HepG2 (cell line): ENCODE measurements around the gene SDR39U1. TPM values are rescaled to one million over a fixed set of nuclear protein-coding genes. Genes with fewer than 3 reads are reported as not detected.

ENCODE experiments used
- AKAP8 ChIP-seq: sonication (generic); formaldehyde crosslinking; IDR thresholded peaks from 2 replicates; pipeline ENCODE4 v1.5.1; 2020; ENCODE audit warnings: mild to moderate bottlenecking, missing genetic modification reagents
- LCORL ChIP-seq, 2 experiments: fragments of 450-650 bp in 1 of 2; sonication (generic) in 1 of 2; formaldehyde crosslinking in 1 of 2; IDR thresholded peaks; 2 replicates each; pipeline versions ENCODE4 v1.5.0 to v1.6.1; 2017 to 2020; ENCODE audit warnings: antibody characterized with exemption in 1 of 2, missing genetic modification reagents in 1 of 2
- MAF1 ChIP-seq: sonication (generic); formaldehyde crosslinking; IDR thresholded peaks from 2 replicates; pipeline ENCODE4 v1.5.0; 2020; ENCODE audit warnings: missing genetic modification reagents, borderline replicate concordance
- REXO4 ChIP-seq: sonication (generic); formaldehyde crosslinking; IDR thresholded peaks from 2 replicates; pipeline ENCODE4 v1.8.0; 2022; ENCODE audit warnings: missing genetic modification reagents, mild to moderate bottlenecking, borderline replicate concordance
- SALL2 ChIP-seq: sonication (generic); formaldehyde crosslinking; IDR thresholded peaks from 2 replicates; pipeline ENCODE4 v1.8.1; 2023; ENCODE audit warnings: mild to moderate bottlenecking, missing genetic modification reagents, inconsistent platforms
- SATB2 ChIP-seq: sonication (generic); formaldehyde crosslinking; IDR thresholded peaks from 2 replicates; pipeline ENCODE4 v1.5.0; 2020; ENCODE audit warnings: missing genetic modification reagents
- SSRP1 ChIP-seq: IDR thresholded peaks from 2 replicates; pipeline ENCODE4 v1.6.1; 2016; ENCODE audit warnings: control low read depth
- THAP11 ChIP-seq: IDR thresholded peaks from 2 replicates; pipeline ENCODE4 v1.6.1; 2016; ENCODE audit warnings: missing biosample characterization, missing genetic modification reagents
- ZMAT3 ChIP-seq: sonication (generic); formaldehyde crosslinking; conservative IDR thresholded peaks from 2 replicates; pipeline ENCODE4 v1.7.0; 2021; ENCODE audit warnings: missing genetic modification reagents
- ZNF234 ChIP-seq: sonication (generic); formaldehyde crosslinking; conservative IDR thresholded peaks from 2 replicates; pipeline ENCODE4 v1.5.1; 2020; ENCODE audit warnings: mild to moderate bottlenecking, missing genetic modification reagents
- ZNF263 ChIP-seq: sonication (generic); formaldehyde crosslinking; IDR thresholded peaks from 2 replicates; pipeline ENCODE4 v1.4.0; 2020; ENCODE audit warnings: missing genetic modification reagents
- ZNF282 ChIP-seq: fragments of 450-650 bp; IDR thresholded peaks from 2 replicates; pipeline ENCODE4 v1.6.1; 2018; ENCODE audit not compliant: partially characterized antibody
- ZNF547 ChIP-seq: sonication (generic); formaldehyde crosslinking; IDR thresholded peaks from 2 replicates; pipeline ENCODE4 v1.5.1; 2020; ENCODE audit warnings: mild to moderate bottlenecking, missing genetic modification reagents
- ZNF563 ChIP-seq: sonication (generic); formaldehyde crosslinking; IDR thresholded peaks from 2 replicates; pipeline ENCODE4 v1.8.0; 2022; ENCODE audit warnings: mild to moderate bottlenecking, moderate library complexity, missing genetic modification reagents
- ZNF672 ChIP-seq: sonication (generic); formaldehyde crosslinking; IDR thresholded peaks from 2 replicates; pipeline ENCODE4 v1.8.1; 2022; ENCODE audit warnings: missing genetic modification reagents
- ZNF775 ChIP-seq: sonication (generic); formaldehyde crosslinking; IDR thresholded peaks from 2 replicates; pipeline ENCODE4 v1.4.0; 2020; ENCODE audit warnings: missing genetic modification reagents, mild to moderate bottlenecking, moderate library complexity, borderline replicate concordance
- ZZZ3 ChIP-seq: sonication (generic); formaldehyde crosslinking; IDR thresholded peaks from 2 replicates; pipeline ENCODE4 v1.4.0; 2020; ENCODE audit warnings: missing genetic modification reagents, mild to moderate bottlenecking, borderline replicate concordance
- polyA plus RNA-seq, 8 experiments: library from polyadenylated mRNA; depleted of rRNA in 3 of 8; stranded (reverse) in 7 of 8; unstranded in 1 of 8; fragments of >200 nt; fragmentation: Illumina TruSeq in 4 of 8; extraction: Trizol in 4 of 8; gene quantifications; 2 replicates each; pipeline versions ENCODE4 v1.2.1 to v1.2.3, GENCODE V29; 2011 to 2016; ENCODE audit warnings: low read depth in 4 of 8, missing spikeins in 1 of 8, mixed read lengths in 1 of 8; ENCODE audit not compliant: insufficient read depth in 1 of 8
- total RNA-seq, 5 experiments: library from RNA; depleted of rRNA; stranded (reverse); fragments of >200 nt; fragmentation: Illumina TruSeq; extraction: Trizol; gene quantifications; 2 replicates each; pipeline ENCODE4 v1.2.3, GENCODE V29; 2016; ENCODE audit warnings: low read depth in 1 of 5
- TF ChIP-seq, protein P1 (sequence below): sonication (generic); formaldehyde crosslinking; IDR thresholded peaks from 2 replicates; pipeline ENCODE4 v1.5.0; 2020; ENCODE audit warnings: missing genetic modification reagents
- TF ChIP-seq, protein P2 (sequence below): sonication (generic); formaldehyde crosslinking; IDR thresholded peaks from 2 replicates; pipeline ENCODE4 v1.5.0; 2020; ENCODE audit warnings: missing genetic modification reagents
- TF ChIP-seq, protein P3 (sequence below): sonication (generic); formaldehyde crosslinking; IDR thresholded peaks from 2 replicates; pipeline ENCODE4 v1.8.1; 2023; ENCODE audit warnings: mild to moderate bottlenecking, missing genetic modification reagents
- TF ChIP-seq, protein P4 (sequence below): sonication (generic); formaldehyde crosslinking; IDR thresholded peaks from 2 replicates; pipeline ENCODE4 v1.4.0; 2020; ENCODE audit warnings: missing genetic modification reagents, low read depth, mild to moderate bottlenecking, borderline replicate concordance
- TF ChIP-seq, protein P5 (sequence below): sonication (generic); formaldehyde crosslinking; IDR thresholded peaks from 2 replicates; pipeline ENCODE4 v1.4.0; 2020; ENCODE audit warnings: missing genetic modification reagents
- TF ChIP-seq, protein P6 (sequence below): sonication (generic); formaldehyde crosslinking; IDR thresholded peaks from 2 replicates; pipeline ENCODE4 v1.8.0; 2022; ENCODE audit warnings: missing genetic modification reagents, low read depth, mild to moderate bottlenecking, borderline replicate concordance
- TF ChIP-seq, protein P7 (sequence below): sonication (generic); formaldehyde crosslinking; IDR thresholded peaks from 2 replicates; pipeline ENCODE4 v1.8.0; 2022; ENCODE audit warnings: mild to moderate bottlenecking, missing genetic modification reagents, moderate library complexity

The SDR39U1 gene
- total and polyA plus RNA-seq, 2 of the 13 experiments (the other 11 are each of a cell fraction or from before 2014, with no cell fraction given) = 34.4 to 129 TPM

DNA sequence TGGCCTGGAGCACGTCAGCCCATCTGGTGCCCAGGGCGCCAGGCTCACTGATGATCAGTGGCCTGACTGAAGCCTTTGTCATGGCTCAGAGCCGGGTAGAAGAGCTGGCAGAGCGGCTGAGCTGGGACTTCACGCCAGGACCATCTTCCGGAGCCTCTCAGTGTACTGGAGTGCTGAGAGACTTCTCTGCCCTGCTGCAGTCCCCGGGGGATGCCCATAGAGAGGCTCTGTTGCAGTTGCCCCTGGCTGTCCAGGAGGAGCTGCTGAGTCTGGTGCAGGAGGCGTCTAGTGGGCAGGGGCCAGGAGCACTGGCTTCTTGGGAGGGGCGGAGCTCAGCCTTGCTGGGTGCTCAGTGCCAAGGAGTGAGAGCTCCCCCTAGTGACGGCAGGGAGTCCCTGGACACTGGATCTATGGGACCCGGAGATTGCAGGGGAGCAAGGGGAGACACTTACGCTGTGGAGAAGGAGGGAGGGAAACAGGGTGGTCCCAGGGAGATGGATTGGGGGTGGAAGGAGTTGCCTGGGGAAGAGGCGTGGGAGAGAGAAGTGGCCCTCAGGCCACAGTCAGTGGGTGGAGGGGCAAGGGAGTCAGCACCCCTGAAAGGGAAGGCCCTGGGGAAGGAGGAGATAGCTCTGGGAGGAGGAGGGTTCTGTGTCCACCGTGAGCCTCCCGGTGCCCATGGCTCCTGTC lies 10.9 kb downstream of the SDR39U1 start (continued):
- TF ChIP-seq, protein P1, sequence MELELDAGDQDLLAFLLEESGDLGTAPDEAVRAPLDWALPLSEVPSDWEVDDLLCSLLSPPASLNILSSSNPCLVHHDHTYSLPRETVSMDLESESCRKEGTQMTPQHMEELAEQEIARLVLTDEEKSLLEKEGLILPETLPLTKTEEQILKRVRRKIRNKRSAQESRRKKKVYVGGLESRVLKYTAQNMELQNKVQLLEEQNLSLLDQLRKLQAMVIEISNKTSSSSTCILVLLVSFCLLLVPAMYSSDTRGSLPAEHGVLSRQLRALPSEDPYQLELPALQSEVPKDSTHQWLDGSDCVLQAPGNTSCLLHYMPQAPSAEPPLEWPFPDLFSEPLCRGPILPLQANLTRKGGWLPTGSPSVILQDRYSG (CRISPR knock-in tag) = no peak
- TF ChIP-seq LCORL (IDR thresholded peaks at IDR 0.05) = no peak
- TF ChIP-seq LCORL (CRISPR knock-in tag; IDR thresholded peaks at IDR 0.05) = peak; percentile 98
- TF ChIP-seq AKAP8 = peak; percentile 84
- TF ChIP-seq, protein P2, sequence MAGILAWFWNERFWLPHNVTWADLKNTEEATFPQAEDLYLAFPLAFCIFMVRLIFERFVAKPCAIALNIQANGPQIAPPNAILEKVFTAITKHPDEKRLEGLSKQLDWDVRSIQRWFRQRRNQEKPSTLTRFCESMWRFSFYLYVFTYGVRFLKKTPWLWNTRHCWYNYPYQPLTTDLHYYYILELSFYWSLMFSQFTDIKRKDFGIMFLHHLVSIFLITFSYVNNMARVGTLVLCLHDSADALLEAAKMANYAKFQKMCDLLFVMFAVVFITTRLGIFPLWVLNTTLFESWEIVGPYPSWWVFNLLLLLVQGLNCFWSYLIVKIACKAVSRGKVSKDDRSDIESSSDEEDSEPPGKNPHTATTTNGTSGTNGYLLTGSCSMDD = no peak
- TF ChIP-seq, protein P3, sequence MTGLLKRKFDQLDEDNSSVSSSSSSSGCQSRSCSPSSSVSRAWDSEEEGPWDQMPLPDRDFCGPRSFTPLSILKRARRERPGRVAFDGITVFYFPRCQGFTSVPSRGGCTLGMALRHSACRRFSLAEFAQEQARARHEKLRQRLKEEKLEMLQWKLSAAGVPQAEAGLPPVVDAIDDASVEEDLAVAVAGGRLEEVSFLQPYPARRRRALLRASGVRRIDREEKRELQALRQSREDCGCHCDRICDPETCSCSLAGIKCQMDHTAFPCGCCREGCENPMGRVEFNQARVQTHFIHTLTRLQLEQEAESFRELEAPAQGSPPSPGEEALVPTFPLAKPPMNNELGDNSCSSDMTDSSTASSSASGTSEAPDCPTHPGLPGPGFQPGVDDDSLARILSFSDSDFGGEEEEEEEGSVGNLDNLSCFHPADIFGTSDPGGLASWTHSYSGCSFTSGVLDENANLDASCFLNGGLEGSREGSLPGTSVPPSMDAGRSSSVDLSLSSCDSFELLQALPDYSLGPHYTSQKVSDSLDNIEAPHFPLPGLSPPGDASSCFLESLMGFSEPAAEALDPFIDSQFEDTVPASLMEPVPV (CRISPR knock-in tag) = no peak
- no peak for TF ChIP-seq ZNF775 (CRISPR knock-in tag)
- peak; percentile 95 for TF ChIP-seq ZNF263 (CRISPR knock-in tag)
- no peak; the same call in none of the 2 replicates for TF ChIP-seq ZMAT3 (CRISPR knock-in tag)
- TF ChIP-seq SSRP1 (CRISPR knock-in tag) = peak; percentile 99
- TF ChIP-seq MAF1 (CRISPR knock-in tag) = no peak
- TF ChIP-seq, protein P4, sequence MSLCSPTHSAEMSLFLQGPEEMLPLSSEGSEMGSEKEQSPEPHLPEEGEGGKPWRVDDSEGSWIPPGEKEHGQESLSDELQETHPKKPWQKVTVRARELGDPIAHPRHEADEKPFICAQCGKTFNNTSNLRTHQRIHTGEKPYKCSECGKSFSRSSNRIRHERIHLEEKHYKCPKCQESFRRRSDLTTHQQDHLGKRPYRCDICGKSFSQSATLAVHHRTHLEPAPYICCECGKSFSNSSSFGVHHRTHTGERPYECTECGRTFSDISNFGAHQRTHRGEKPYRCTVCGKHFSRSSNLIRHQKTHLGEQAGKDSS = peak; percentile 98
- no peak for TF ChIP-seq ZNF547
- no peak for TF ChIP-seq SATB2 (CRISPR knock-in tag)
- TF ChIP-seq REXO4 = no peak
- TF ChIP-seq ZZZ3 = peak; percentile 24; the same call in 1 of the 2 replicates
- no peak; the same call in 1 of the 2 replicates for TF ChIP-seq SALL2 (CRISPR knock-in tag)
- TF ChIP-seq ZNF563 (CRISPR knock-in tag) = no peak
- TF ChIP-seq ZNF234 (CRISPR knock-in tag) = no peak
- TF ChIP-seq, protein P5, sequence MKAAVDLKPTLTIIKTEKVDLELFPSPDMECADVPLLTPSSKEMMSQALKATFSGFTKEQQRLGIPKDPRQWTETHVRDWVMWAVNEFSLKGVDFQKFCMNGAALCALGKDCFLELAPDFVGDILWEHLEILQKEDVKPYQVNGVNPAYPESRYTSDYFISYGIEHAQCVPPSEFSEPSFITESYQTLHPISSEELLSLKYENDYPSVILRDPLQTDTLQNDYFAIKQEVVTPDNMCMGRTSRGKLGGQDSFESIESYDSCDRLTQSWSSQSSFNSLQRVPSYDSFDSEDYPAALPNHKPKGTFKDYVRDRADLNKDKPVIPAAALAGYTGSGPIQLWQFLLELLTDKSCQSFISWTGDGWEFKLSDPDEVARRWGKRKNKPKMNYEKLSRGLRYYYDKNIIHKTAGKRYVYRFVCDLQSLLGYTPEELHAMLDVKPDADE (CRISPR knock-in tag) = no peak
- TF ChIP-seq, protein P6, sequence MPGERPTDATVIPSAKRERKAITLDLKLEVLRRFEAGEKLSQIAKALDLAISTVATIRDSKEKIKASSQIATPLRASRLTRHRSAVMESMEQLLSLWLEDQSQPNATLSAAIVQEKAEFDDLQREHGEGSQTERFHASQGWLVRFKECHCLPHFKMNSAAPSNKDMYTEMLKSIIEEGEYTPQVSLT (CRISPR knock-in tag) = no peak
- TF ChIP-seq, protein P7, sequence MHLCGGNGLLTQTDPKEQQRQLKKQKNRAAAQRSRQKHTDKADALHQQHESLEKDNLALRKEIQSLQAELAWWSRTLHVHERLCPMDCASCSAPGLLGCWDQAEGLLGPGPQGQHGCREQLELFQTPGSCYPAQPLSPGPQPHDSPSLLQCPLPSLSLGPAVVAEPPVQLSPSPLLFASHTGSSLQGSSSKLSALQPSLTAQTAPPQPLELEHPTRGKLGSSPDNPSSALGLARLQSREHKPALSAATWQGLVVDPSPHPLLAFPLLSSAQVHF (CRISPR knock-in tag) = no peak
- peak; percentile 75 for TF ChIP-seq THAP11 (CRISPR knock-in tag)
- TF ChIP-seq ZNF672 (CRISPR knock-in tag) = no peak
- no peak for TF ChIP-seq ZNF282
